Measurements from ENCODE around the gene OST4.

The OST4 gene

DNA sequence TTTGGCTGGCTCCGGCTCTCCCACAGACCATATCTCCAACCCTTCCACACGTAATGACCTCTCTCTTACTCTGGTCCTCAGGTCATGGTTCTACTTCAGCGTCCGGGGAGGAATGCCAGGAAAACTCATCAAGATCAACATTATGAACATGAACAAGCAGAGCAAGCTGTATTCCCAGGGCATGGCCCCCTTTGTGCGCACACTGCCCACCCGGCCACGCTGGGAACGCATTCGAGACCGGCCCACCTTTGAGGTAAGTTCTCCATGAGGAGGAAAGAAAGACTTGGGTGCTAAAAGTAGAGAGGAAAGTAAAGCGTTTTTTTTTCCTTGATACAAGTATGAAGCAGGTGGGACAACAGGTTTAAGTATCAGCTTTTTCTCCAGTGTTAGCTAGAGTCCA lies 18.1 kb downstream of the OST4 start:
- TF ChIP-seq, protein P1, sequence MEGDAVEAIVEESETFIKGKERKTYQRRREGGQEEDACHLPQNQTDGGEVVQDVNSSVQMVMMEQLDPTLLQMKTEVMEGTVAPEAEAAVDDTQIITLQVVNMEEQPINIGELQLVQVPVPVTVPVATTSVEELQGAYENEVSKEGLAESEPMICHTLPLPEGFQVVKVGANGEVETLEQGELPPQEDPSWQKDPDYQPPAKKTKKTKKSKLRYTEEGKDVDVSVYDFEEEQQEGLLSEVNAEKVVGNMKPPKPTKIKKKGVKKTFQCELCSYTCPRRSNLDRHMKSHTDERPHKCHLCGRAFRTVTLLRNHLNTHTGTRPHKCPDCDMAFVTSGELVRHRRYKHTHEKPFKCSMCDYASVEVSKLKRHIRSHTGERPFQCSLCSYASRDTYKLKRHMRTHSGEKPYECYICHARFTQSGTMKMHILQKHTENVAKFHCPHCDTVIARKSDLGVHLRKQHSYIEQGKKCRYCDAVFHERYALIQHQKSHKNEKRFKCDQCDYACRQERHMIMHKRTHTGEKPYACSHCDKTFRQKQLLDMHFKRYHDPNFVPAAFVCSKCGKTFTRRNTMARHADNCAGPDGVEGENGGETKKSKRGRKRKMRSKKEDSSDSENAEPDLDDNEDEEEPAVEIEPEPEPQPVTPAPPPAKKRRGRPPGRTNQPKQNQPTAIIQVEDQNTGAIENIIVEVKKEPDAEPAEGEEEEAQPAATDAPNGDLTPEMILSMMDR (IDR thresholded peaks at IDR 0.05; ENCODE audit: extremely low read depth, missing control alignments) = no peak
- DNase-seq (ENCODE audit: low spot score) = no peak

DNA sequence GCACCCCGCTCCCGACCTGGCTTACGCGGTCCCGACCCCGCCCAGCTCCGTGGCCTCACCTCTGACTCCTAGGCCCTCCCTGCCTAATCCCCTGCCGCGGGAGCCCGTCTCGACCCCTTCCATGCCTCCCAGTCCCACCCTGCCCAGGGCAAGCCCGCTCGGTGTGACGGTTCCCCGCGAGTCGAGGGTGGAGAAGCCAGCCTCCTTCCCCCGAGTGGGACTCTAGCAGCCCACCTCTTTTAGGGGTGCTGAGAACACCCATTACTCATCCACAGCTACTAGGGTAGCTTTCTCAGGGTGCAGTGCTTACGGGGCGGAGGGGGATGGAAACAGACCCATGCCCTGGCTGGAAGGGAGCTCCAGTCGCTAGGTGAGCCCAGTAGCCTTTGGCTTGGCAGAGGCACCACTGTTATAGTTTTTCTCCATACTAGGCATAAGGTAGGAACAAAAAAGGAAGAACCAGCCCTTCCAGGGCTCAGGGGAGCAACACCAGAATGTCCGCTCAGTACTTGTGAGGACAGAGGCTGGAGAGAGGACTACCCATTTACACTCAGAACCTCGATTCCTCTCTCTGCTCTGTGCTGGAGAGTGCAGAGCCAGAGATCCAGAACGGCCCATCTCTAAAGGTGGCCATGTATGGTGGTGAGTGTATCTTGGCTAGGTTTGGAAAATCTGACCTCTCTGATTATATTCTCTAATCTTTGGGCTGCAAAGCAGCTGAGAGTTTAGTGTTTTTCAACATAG lies 19.4 kb downstream of the OST4 start:
- TF ChIP-seq, protein P1 (IDR thresholded peaks at IDR 0.05; ENCODE audit: extremely low read depth, missing control alignments) = no peak
- DNase-seq (ENCODE audit: low spot score) = no peak

- TF ChIP-seq, protein P1 (IDR thresholded peaks at IDR 0.05; ENCODE audit: extremely low read depth, missing control alignments) = no peak
- peak; percentile 100 for DNase-seq (ENCODE audit: low spot score)
These were observed 20.2 kb downstream of the OST4 start, which contains the start of gene AGBL5 for GRCh38 chr2:27050996-27051901. Gene AGBL5 (plus strand): TSS chr2:27051668. CDS start chr2:27052959, 1,291 bp downstream.

DNA sequence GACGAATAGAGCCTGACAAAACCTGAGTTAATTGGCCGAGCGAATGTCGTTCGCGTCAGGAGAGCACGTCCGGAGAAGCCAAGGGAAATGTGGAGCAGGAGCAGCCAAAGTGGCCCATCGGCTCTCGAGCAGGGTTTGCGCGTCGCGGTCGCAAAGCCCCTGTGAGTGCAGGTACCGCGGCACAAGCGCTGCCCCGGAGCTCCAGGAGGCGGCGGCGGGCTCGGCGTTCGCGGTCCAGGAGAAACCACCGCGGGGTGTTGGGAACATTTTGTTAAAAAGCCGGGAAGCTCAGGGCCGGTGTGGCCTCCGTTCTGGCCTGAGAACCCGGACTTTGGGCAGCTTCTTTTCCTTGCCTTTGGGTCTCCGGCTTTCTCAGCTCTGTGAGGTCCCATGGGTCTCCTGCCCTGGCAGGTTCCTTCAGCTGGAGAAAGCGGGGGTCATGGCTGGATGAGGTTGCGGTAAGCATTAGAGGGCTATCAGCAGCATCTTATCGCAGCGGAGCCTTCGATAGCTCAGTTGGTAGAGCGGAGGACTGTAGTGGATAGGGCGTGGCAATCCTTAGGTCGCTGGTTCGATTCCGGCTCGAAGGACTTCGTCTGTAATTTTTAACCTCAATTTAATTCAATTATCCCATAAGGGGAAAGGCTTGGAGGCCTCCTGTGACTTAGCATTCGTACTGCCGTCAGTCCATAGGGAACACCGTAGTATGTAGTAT lies 21.0 kb downstream of the OST4 start:
- DNase-seq (ENCODE audit: low spot score) = peak; percentile 90
- TF ChIP-seq, protein P1 (IDR thresholded peaks at IDR 0.05; ENCODE audit: extremely low read depth, missing control alignments) = no peak

DNA sequence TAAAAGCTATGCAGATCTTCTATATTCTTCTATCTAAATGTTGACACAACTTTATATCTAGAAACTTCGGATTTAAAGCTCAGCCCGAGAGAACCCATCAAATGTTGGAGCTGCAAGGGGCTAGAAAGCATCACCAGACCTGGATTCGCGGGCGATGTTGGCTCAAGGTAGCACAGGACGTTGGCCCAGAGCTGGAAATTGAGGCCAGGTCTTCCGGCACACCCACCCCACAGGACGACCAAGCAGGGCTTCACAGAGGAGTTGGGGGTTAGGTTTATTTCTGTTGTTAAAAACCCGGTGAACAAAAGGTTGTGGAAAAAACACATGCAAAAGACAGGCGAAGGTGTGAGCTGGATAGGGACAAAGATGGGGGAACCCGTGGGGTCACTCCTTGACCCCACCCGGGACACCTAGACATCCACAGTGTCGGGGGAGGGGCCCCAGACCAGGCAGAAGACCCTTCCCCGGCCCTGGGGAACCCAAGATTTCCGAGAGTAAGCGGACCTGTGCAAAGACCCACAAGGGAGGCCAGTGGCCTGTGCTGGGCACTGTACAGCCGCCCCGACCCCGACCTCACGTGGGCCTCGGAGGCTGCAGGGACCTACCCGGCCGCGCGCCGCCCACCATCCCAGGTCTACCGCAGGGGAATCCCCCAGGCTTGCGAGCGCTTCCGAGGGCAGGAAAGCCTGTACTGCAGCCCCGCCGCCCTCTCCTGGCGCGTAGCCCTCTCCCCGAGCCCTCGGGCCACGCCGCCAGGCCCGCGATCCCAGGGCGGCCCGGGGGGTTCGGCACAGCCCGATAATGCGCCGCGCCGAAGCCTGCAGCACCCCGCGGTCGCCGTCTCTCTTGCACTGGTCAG lies 21.8 kb downstream of the OST4 start:
- TF ChIP-seq, protein P1 (IDR thresholded peaks at IDR 0.05; ENCODE audit: extremely low read depth, missing control alignments) = no peak
- DNase-seq (ENCODE audit: low spot score) = peak; percentile 82

DNA sequence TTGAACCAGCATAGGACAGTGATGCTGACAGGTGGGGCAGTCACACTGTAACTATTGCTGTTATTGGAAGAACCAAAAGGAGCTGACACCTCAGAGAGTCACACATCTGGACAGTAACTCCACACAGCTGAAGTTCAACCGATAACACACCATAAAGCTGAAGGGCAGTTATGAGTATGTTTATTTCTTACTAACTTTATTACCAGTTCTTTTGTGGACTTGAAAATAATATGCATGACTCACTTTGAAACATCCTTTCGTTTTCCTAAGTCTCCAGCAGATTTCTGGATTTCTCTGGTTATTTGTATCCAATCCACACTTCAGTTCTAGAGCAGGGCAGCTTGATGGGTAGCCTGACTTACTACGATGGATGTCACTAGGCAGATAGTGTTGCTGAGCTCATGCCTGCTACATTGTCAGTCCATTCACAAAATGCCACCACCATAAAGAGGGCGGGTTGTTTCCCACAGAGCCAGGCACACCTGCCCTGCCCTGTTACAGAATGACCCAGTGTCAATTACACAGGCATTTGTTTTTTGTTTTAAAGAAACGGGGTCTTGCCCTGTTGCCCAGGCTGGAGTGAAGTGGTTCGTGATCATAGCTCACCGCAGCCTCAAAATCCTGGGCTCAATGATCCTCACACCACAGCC lies 28.3 kb downstream of the OST4 start:
- DNase-seq (ENCODE audit: low spot score) = no peak
- TF ChIP-seq, protein P1 (IDR thresholded peaks at IDR 0.05; ENCODE audit: extremely low read depth, missing control alignments) = no peak

Measured in GM20000 (cell line).